Cardiac fibroblast (primary cell): Measurements from ENCODE around the gene B3GAT1.

ENCODE experiments used
- DNase-seq, 2 donors: peaks; one replicate each; pipeline versions ENCODE4 v3.0.0 to v3.0.0-alpha.2; 2010; ENCODE audit warnings: low read depth in 2 of 2
- H3K4me3 ChIP-seq, 2 donors: replicated peaks in 1 of 2; 1 replicate in 1 of 2; 2 replicates in 1 of 2; pipeline ENCODE4 v1.5.1; 2011; ENCODE audit warnings: low read depth in 2 of 2, low read length in 2 of 2, mild to moderate bottlenecking in 2 of 2, moderate library complexity in 1 of 2
- TF ChIP-seq, protein P1 (sequence below): IDR thresholded peaks from one replicate; pipeline ENCODE4 v1.5.1; 2011; ENCODE audit warnings: low read depth, mild to moderate bottlenecking, low read length, inconsistent platforms

The B3GAT1 gene

DNA sequence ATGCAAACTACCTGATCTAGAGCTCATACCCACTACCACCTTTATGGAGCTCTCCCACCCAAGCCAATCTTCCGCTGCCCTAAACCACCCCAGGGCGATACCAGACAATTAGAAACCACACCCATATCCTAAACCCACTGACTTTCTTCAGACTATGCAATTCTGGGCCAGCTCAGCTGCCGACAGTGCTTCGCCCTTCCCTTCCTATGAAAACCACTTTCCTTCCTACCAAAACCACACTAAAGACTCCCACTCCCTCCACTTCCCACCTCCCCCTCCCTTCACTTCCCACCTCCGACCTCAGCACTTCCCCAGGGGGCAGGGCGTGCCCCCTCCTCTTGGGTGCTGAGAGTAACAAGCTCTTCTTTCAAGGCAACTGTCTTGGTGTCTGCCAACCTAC is 25.1 kb downstream of the B3GAT1 start:
- no peak overlapping the region for H3K4me3 ChIP-seq
- TF ChIP-seq, protein P1, sequence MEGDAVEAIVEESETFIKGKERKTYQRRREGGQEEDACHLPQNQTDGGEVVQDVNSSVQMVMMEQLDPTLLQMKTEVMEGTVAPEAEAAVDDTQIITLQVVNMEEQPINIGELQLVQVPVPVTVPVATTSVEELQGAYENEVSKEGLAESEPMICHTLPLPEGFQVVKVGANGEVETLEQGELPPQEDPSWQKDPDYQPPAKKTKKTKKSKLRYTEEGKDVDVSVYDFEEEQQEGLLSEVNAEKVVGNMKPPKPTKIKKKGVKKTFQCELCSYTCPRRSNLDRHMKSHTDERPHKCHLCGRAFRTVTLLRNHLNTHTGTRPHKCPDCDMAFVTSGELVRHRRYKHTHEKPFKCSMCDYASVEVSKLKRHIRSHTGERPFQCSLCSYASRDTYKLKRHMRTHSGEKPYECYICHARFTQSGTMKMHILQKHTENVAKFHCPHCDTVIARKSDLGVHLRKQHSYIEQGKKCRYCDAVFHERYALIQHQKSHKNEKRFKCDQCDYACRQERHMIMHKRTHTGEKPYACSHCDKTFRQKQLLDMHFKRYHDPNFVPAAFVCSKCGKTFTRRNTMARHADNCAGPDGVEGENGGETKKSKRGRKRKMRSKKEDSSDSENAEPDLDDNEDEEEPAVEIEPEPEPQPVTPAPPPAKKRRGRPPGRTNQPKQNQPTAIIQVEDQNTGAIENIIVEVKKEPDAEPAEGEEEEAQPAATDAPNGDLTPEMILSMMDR, result no peak
- no peak for DNase-seq

DNA sequence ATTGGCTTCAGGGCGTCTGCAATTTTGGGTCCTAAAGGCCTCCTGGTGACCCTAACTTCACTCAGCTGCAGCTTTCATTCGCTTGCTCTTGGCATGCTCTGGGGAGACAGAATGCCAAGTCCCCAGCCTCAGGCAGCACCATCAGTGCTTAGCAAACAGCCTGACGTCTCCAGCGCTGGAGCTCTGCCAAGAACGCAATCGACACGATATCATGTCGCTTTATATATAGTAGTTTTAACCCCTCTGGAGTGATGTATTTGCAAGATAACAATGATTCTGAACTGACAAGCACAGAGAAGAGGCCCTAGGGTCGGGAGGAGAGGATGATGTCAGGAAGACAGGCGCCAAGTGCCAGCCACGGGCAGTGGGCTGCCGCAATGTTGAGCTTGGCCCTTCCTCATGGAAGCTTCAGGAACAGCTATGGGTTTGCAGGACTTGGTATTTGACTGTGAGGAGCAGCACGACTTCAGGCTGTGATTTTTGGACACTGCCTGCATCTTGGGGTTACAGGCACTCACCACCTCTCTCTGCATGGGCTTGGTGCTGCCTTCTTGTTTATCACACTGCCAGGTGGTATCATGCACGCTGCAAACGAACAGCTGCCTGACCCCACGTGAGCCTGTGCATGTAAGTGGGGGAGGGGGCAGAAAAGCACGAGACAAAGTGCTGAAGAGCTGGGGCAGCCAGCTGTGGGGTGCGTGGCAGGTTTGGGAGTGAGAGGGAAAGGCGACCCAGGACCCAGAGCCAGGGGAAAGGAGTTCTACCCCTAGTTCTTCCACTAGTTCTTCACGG is 26.1 kb downstream of the B3GAT1 start:
- H3K4me3 ChIP-seq, result no peak overlapping the region
- DNase-seq, result no peak
- TF ChIP-seq, protein P1, result no peak

DNA sequence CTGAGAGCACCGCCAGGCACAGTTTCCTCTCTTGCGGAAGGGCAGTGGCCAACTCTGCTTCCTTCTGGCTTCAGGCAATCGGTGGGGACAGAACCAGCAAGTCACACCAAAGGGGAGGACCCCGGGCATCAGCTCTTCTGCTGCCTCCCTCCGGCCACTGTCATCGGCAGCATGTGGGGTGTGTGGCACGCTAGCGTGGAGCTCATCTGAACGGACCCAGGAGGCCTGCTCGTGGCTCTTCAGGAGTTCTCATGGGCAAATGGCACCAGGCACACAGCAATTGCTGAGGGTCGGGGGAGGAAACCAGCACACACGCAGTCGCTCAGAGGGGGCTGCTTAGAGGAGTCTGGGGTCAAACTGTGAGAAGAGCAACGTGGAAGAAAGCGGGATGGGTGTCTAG is 26.9 kb downstream of the B3GAT1 start:
- no peak overlapping the region for H3K4me3 ChIP-seq
- no peak for DNase-seq
- TF ChIP-seq, protein P1, result no peak

DNA sequence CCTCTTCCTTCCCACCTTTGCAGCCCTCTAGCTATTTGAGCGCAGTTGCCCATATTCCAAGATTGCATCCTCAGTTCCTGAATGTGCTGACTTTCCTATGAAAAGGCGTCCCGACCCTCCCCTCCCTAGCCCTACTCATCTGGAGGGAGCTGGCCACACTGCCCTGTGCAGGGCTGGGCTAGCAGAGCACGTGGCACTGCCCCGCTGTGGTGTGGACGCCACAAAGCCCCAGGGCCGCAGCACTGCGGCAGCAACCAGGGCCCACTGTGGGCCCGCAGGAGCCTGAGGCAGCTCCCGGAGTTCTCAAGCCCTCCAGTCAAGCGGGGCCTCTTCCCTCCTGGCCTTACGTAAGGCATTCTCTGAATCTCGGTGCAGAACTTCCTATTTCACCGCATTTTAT is 27.6 kb downstream of the B3GAT1 start:
- TF ChIP-seq, protein P1, result no peak

DNA sequence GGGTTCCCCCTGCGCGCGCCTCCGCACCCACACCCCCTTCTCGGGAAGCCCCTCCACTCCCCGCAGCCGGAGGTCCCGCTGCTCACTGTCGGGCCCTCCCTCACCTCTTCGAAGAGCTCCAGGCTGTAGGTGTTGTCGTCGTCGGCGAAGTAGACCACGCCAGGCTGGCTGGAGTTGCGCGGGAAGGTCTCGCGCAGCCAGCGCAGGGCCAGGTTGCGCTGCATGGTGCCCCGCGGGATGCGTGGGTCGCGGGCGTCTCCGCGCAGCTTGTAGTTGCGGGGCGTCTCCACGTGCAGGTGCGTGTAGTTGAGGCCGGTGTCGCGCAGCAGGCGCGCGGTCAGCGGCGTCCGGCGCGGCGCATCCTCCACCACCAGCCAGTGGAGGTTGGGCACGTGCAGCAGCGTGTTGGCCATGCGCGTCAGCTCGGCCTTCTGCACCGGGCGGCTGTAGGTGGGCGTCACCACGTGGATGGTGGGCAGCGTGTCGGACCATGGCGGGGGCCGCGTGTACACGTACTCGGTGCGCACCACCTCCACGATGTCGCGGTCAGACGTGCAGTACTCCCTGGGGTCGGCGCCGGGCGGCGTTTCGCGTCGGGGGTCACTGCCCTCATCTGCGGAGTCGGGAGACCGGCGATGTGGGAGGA is 28.3 kb downstream of the B3GAT1 start:
- H3K4me3 ChIP-seq, result no peak overlapping the region
- DNase-seq, result no peak
- TF ChIP-seq, protein P1, result no peak

More for the DNA sequence above, 27.6 kb downstream of the B3GAT1 start:
- no peak overlapping the region for H3K4me3 ChIP-seq
- no peak for DNase-seq

DNA sequence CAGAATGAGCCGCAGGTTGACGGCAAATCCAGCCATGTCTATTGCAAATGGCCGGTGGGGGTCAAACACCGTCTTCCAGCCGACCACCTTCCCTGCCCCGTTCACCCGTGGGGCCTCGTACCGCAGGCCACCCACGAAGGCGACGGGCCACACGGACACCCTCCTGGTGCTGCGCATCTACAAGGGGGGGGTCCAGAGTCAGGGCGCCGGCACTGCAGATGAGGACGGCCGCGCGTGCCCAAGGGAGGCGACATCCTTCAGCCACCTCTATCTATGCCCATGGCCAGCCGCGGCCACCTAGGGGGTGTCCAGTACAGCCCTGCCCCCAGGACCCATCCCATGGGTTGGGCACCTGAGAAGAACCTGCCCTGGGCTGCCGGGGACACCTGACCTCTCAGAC is 29.2 kb downstream of the B3GAT1 start:
- no peak for DNase-seq
- TF ChIP-seq, protein P1, result no peak
- H3K4me3 ChIP-seq, result no peak overlapping the region
